Left ventricle myocardium superior (tissue), 1 donor: ENCODE results near the gene DEGS2. TPM values are rescaled to one million over a fixed set of nuclear protein-coding genes. Genes with fewer than 3 reads are reported as not detected.
A peak's percentile ranks its signal among the peaks of the same experiment; 100 is the strongest.

Experiments
- ATAC-seq: fragments of 200-7000 bp; cut with Tn5 transposase; one replicate; pipeline ENCODE4 v1.9.1; 2020; ENCODE audit warnings: mild to moderate bottlenecking, moderate library complexity
- DNase-seq: peaks from one replicate; pipeline ENCODE4 v3.0.0-alpha.2; 2020
- intact Hi-C: fragments of 100-400 bp; cut with micrococcal nuclease; formaldehyde crosslinking; loops from one replicate; pipeline ENCODE4 v1.11.0; 2022
- microRNA-seq: library from miRNA; unstranded; fragments of <30 nt; microRNA quantifications from one replicate; pipeline ENCODE4 v1.2.0, GENCODE V29; 2020; ENCODE audit warnings: borderline number of aligned reads
- total RNA-seq: library from RNA; stranded (reverse); fragmentation: NEBNext Ultra II Directional; extraction: Animal tissue kit (Norgen Biotek cat#: 25700); gene quantifications from one replicate; pipeline ENCODE4 v1.2.1, GENCODE V29; 2021
- donor health status: DM: no; HTN: yes; CAD: no; lungs with severe emphysema.

Gene DEGS2
- total RNA-seq, 1 donor from 2014 or later = not detected

- DNase-seq = no peak
- intact Hi-C loops = loop anchor here (5.0 kb wide), 1 partner anchor 123 kb away; no protein-coding TSS in a partner anchor
- no peak for ATAC-seq
These were observed 53.9 kb downstream of the DEGS2 start for GRCh38 chr14:100105357-100106169.

- intact Hi-C loops = loop anchor here (5.0 kb wide), 1 partner anchor 122 kb away; no protein-coding TSS in a partner anchor
- DNase-seq (no peak), ATAC-seq (no peak)
These were observed 54.7 kb downstream of the DEGS2 start for GRCh38 chr14:100104523-100105300.

- intact Hi-C loops = no loop called here
- no peak for ATAC-seq
- no peak for DNase-seq
These were observed 55.5 kb downstream of the DEGS2 start for GRCh38 chr14:100104006-100104352.

- ATAC-seq (peak; percentile 69), DNase-seq (no peak)
- intact Hi-C loops = no loop called here
These were observed 56.0 kb downstream of the DEGS2 start for GRCh38 chr14:100103250-100104005.

GRCh38 chr14:100102156-100102785 lies 57.2 kb downstream of the DEGS2 start:
- ATAC-seq (no peak), DNase-seq (no peak)
- intact Hi-C loops = no loop called here

GRCh38 chr14:100100032-100100703 lies 59.3 kb downstream of the DEGS2 start:
- no peak for DNase-seq
- ATAC-seq = no peak
- intact Hi-C loops = no loop called here

- no peak for ATAC-seq
- no peak for DNase-seq
- intact Hi-C loops = no loop called here
These were observed 61.3 kb downstream of the DEGS2 start for GRCh38 chr14:100098171-100098570.

GRCh38 chr14:100096656-100097055 lies 62.8 kb downstream of the DEGS2 start:
- intact Hi-C loops = no loop called here
- ATAC-seq = no peak

More at GRCh38 chr14:100096656-100097055, 62.8 kb downstream of the DEGS2 start:
- DNase-seq = no peak

Small RNAs within 50 kb of the gene (microRNA-seq; reads per million reads assigned to microRNA genes)
- gene MIR151B (96.1 reads per million, percentile 38 among the genes with 10 or more reads in this experiment), gene MIR342 (1,678 reads per million, percentile 82 among the genes with 10 or more reads in this experiment)

Other genes with a start within 250 kb of the DEGS2 start
- gene EVL, start 94.2 kb downstream of the DEGS2 start, total RNA-seq = 54.4 TPM
- 48.1 TPM for gene YY1, start 79.5 kb upstream of the DEGS2 start, total RNA-seq
- 16.5 TPM for gene SLC25A29, start 146.8 kb upstream of the DEGS2 start, total RNA-seq
- gene SLC25A47, start 163.7 kb upstream of the DEGS2 start, total RNA-seq = not detected
- 4.5 TPM for gene WDR25, start 216.8 kb upstream of the DEGS2 start, total RNA-seq